Activated naive CD8-positive, alpha-beta T cell treated with anti-CD3 and anti-CD28 coated beads, Interleukin-2, amount 50 U/mL, for 16 hours (primary cell): ENCODE data around the gene PCDHA8.
"Not testable (repeated sequence)": the region's sequence is repeated elsewhere in the genome, so short reads cannot be mapped to it uniquely, and the experiment has no call there.

Source experiments
- DNase-seq: peaks from one replicate; pipeline ENCODE4 v3.0.0-alpha.2; 2020; ENCODE audit warnings: low read depth, low spot score

The PCDHA8 gene

GRCh38 chr5:140827704-140828361 lies 13.2 kb upstream of the PCDHA8 start, which contains the start of gene PCDHA6:
TSS of gene PCDHA6 (plus strand) at chr5:140827960. CDS start at chr5:140828092, 132 bp downstream.
- no peak for DNase-seq

GRCh38 chr5:140828362-140828737 lies 12.6 kb upstream of the PCDHA8 start:
- no peak for DNase-seq

- not testable (repeated sequence) for DNase-seq
Measured at GRCh38 chr5:140829511-140830501, 11.2 kb upstream of the PCDHA8 start.

GRCh38 chr5:140833993-140834392 lies 7.0 kb upstream of the PCDHA8 start, which contains the start of gene PCDHA7:
TSS of gene PCDHA7 (plus strand) at chr5:140834269. CDS start at chr5:140834384, 115 bp downstream.
- no peak for DNase-seq

- DNase-seq: not testable (repeated sequence)
Measured at GRCh38 chr5:140834439-140835008, 6.5 kb upstream of the PCDHA8 start.

GRCh38 chr5:140835622-140836510 lies 5.1 kb upstream of the PCDHA8 start:
- no peak for DNase-seq

GRCh38 chr5:140842798-140843733 lies 2.1 kb downstream of the PCDHA8 start:
- DNase-seq: no peak

- DNase-seq: not testable (repeated sequence)
Measured at GRCh38 chr5:140848139-140849102, 7.4 kb downstream of the PCDHA8 start, which contains the start of gene PCDHA9. TSS of gene PCDHA9 (plus strand) at chr5:140848382. CDS start at chr5:140848496, 114 bp downstream.

- not testable (repeated sequence) for DNase-seq
Measured at GRCh38 chr5:140849831-140850634, 9.0 kb downstream of the PCDHA8 start.

- no peak for DNase-seq
Measured at GRCh38 chr5:140855772-140856674, 15.0 kb downstream of the PCDHA8 start, which contains the start of gene PCDHA10. TSS of gene PCDHA10 (plus strand) at chr5:140855897. CDS start at chr5:140856049, 152 bp downstream.

GRCh38 chr5:140857177-140857986 lies 16.4 kb downstream of the PCDHA8 start:
- no peak for DNase-seq

GRCh38 chr5:140857987-140858240 lies 16.9 kb downstream of the PCDHA8 start:
- no peak for DNase-seq

- DNase-seq: no peak
Measured at GRCh38 chr5:140862441-140863295, 21.7 kb downstream of the PCDHA8 start.

- DNase-seq: no peak
Measured at GRCh38 chr5:140868721-140869554, 28.0 kb downstream of the PCDHA8 start, which contains the start of gene PCDHA11. TSS of gene PCDHA11 (plus strand) at chr5:140868957. CDS start at chr5:140869104, 147 bp downstream.
